ENCODE data around the gene MAP3K8.

The MAP3K8 gene

DNA sequence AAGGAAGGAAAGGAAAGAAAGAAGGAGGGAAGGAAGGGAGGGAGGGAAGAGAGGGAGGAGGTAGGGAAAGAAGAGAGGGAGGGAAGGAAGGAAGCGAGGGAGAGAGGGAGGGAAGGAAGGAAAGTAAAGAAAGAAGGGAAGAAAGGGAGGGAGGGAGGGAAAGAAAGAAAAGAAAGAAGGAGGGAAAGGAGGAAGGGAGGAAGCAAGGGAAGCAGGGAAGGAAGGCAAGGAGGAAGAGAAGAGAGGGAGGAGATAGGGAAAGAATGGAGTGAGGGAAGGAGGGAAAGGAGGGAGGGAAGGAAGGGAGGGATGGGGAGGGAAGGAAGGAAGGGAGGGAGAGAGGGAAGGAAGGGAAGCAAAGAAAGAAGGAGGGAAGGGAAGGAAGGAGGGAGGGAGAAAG is 65.8 kb downstream of the MAP3K8 start:
- H3K4me1 ChIP-seq (ENCODE audit: control insufficient read depth, insufficient read depth, low read length) = peaks cover 10% of the 10 kb centered on the region

GRCh38 chr10:30500534-30500933 is 66.5 kb downstream of the MAP3K8 start:
- Histone ChIP-seq H3K4me1 (ENCODE audit: control insufficient read depth, insufficient read depth, low read length) (peaks cover 10% of the 10 kb centered on the region), H3K27me3 (ENCODE audit: control insufficient read depth, insufficient read depth, low read length) (no peaks in the 10 kb centered on the region), H3K9me3 (ENCODE audit: control insufficient read depth, insufficient read depth, low read length) (no peaks in the 10 kb centered on the region), H3K4me3 (ENCODE audit: low read depth, low read length) (no peak overlapping the region), H3K36me3 (ENCODE audit: control insufficient read depth, insufficient read depth, low read length) (no peaks in the 10 kb centered on the region), H3K9ac (ENCODE audit: low read depth, low read length) (no peak overlapping the region)

More for the DNA sequence above, 65.8 kb downstream of the MAP3K8 start:
- Histone ChIP-seq H3K36me3 (ENCODE audit: control insufficient read depth, insufficient read depth, low read length) (no peaks in the 10 kb centered on the region), H3K9me3 (ENCODE audit: control insufficient read depth, insufficient read depth, low read length) (no peaks in the 10 kb centered on the region), H3K27me3 (ENCODE audit: control insufficient read depth, insufficient read depth, low read length) (no peaks in the 10 kb centered on the region), H3K4me3 (ENCODE audit: low read depth, low read length) (no peak overlapping the region), H3K9ac (ENCODE audit: low read depth, low read length) (no peak overlapping the region)

DNA sequence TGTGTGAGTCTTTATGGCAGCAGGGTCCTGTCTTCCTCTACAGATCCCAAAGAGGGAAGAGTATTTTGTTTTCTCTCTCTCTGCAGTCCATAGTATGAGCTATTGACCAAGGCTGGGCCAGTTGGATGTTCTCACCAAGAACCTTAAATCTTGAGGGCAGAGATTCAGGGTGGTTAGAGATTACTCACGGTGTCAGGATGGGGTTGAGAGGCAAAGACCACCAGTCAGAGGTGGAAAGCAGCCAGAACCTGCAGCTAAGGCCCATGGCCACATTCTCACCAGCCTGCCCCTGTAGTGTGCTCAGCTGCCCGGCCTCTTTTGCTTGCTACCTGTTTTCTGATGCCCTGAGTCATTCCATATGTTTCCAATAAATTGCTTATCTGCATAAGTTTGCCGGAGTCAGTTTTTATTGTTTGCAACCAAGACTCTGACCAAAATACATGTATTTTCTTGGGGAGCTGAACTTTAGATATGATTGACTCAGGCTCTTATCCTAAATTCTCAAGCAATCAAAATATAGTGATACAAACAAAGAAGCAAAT is 67.0 kb downstream of the MAP3K8 start:
- Histone ChIP-seq H3K27me3 (ENCODE audit: control insufficient read depth, insufficient read depth, low read length) (no peaks in the 10 kb centered on the region), H3K9me3 (ENCODE audit: control insufficient read depth, insufficient read depth, low read length) (no peaks in the 10 kb centered on the region), H3K4me3 (ENCODE audit: low read depth, low read length) (no peak overlapping the region), H3K9ac (ENCODE audit: low read depth, low read length) (no peak overlapping the region), H3K36me3 (ENCODE audit: control insufficient read depth, insufficient read depth, low read length) (no peaks in the 10 kb centered on the region), H3K4me1 (ENCODE audit: control insufficient read depth, insufficient read depth, low read length) (peaks cover 10% of the 10 kb centered on the region)

DNA sequence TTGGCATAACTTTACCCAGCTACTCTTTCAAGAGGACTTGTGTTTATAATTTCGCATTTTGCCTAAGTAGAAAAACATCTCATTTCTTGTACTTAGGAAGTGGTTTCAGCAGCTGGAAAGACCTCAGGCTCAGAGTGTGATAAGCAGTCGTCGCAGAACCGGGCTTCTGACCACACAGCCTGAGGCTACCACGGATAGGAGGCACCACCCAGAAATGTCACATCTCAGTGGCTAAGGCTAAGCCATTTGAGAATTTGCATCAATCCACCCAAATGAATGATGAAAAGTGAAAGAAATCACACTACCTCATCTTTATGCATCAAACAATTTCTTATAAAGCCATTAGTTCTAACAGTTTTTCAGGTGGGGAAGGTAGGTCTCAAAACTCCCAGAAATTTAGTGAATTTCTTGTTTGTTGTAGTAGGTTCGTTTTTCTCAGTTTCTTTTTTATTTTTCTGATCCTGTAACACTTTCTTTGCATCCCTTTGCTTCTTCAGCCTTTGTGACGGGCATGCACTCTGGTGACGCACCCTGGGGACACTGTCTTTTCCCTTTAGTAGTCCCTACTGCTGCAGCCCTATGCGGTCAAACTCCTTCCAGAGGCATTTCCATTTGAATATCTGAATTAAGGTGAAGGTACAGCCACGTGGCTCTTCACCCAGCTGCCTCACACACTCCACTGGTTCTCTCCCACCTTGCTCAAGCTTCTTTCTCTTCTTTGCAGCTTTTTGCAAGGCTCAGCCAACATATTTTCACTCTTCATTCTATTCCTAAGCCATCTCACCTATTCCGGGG is 68.5 kb downstream of the MAP3K8 start:
- Histone ChIP-seq H3K9me3 (ENCODE audit: control insufficient read depth, insufficient read depth, low read length) (no peaks in the 10 kb centered on the region), H3K4me1 (ENCODE audit: control insufficient read depth, insufficient read depth, low read length) (peaks cover 10% of the 10 kb centered on the region), H3K9ac (ENCODE audit: low read depth, low read length) (no peak overlapping the region), H3K27me3 (ENCODE audit: control insufficient read depth, insufficient read depth, low read length) (no peaks in the 10 kb centered on the region), H3K36me3 (ENCODE audit: control insufficient read depth, insufficient read depth, low read length) (no peaks in the 10 kb centered on the region), H3K4me3 (ENCODE audit: low read depth, low read length) (no peak overlapping the region)

GRCh38 chr10:30503700-30504266 is 69.8 kb downstream of the MAP3K8 start:
- Histone ChIP-seq H3K4me1 (ENCODE audit: control insufficient read depth, insufficient read depth, low read length) (peaks cover 10% of the 10 kb centered on the region), H3K27me3 (ENCODE audit: control insufficient read depth, insufficient read depth, low read length) (no peaks in the 10 kb centered on the region), H3K9me3 (ENCODE audit: control insufficient read depth, insufficient read depth, low read length) (no peaks in the 10 kb centered on the region), H3K9ac (ENCODE audit: low read depth, low read length) (no peak overlapping the region), H3K4me3 (ENCODE audit: low read depth, low read length) (no peak overlapping the region), H3K36me3 (ENCODE audit: control insufficient read depth, insufficient read depth, low read length) (no peaks in the 10 kb centered on the region)

DNA sequence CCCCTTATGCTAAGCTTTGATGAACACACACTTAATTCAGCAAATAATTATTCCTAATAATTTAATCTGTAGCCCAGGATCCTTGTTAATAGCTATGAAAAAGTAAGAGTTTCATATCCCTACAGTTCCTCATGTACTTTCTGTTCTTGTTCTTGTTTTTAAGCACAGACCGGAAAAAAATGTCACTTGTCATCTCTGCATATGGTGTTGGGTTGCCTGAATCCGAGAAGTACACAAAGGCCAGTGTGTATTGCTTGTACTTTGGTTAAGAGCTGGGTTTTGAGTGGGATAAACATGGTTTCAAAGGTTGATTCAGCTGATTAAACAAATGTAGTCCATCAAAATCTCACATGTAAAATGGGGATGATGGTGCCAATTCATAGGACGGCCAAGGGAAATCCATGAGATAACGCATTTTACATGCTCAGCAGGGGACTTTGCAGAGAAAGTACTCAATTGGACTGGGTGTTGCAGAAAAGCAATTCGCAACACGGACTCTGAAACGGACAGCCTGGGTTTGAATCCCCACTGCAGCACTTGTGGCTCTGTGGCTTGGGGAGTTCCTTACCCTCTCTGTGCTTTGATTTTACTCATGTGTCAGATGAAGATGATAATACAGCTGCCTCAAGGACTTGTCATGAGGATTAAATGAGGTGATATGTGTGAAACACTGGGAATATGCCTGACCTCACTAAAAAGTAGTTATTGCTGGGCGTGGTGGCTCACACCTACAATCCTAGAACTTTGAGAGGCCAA is 71.7 kb downstream of the MAP3K8 start:
- H3K27me3 ChIP-seq (ENCODE audit: control insufficient read depth, insufficient read depth, low read length) = no peaks in the 10 kb centered on the region
- H3K9me3 ChIP-seq (ENCODE audit: control insufficient read depth, insufficient read depth, low read length) = no peaks in the 10 kb centered on the region
- H3K4me1 ChIP-seq (ENCODE audit: control insufficient read depth, insufficient read depth, low read length) = peaks cover 10% of the 10 kb centered on the region
- H3K4me3 ChIP-seq (ENCODE audit: low read depth, low read length) = no peak overlapping the region
- H3K36me3 ChIP-seq (ENCODE audit: control insufficient read depth, insufficient read depth, low read length) = no peaks in the 10 kb centered on the region
- no peak overlapping the region for H3K9ac ChIP-seq (ENCODE audit: low read depth, low read length)

DNA sequence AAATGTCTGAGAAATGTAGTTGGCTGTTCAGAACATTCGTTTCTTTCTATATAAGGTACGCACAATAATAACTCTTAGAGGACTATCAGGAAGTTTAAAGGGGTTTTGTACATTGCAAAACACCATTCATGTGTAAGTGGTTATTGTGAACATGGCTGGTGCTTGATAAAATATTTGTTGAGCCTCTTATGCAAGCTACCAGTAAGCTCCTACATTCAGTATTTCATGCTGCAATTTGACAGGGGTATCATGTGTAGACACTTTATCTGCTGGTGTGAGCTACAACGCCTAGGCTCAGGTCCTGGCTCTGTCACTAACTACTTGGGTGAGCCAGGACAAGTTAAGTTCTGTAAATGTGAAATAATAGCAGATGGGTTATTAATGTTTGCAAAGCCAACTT is 75.5 kb downstream of the MAP3K8 start:
- Histone ChIP-seq H3K4me1 (ENCODE audit: control insufficient read depth, insufficient read depth, low read length) (no peaks in the 10 kb centered on the region), H3K9me3 (ENCODE audit: control insufficient read depth, insufficient read depth, low read length) (no peaks in the 10 kb centered on the region), H3K9ac (ENCODE audit: low read depth, low read length) (no peak overlapping the region), H3K27me3 (ENCODE audit: control insufficient read depth, insufficient read depth, low read length) (no peaks in the 10 kb centered on the region), H3K4me3 (ENCODE audit: low read depth, low read length) (no peak overlapping the region), H3K36me3 (ENCODE audit: control insufficient read depth, insufficient read depth, low read length) (no peaks in the 10 kb centered on the region)

- Histone ChIP-seq H3K4me1 (ENCODE audit: control insufficient read depth, insufficient read depth, low read length) (no peaks in the 10 kb centered on the region), H3K27me3 (ENCODE audit: control insufficient read depth, insufficient read depth, low read length) (no peaks in the 10 kb centered on the region), H3K36me3 (ENCODE audit: control insufficient read depth, insufficient read depth, low read length) (no peaks in the 10 kb centered on the region), H3K9me3 (ENCODE audit: control insufficient read depth, insufficient read depth, low read length) (no peaks in the 10 kb centered on the region), H3K9ac (ENCODE audit: low read depth, low read length) (no peak overlapping the region), H3K4me3 (ENCODE audit: low read depth, low read length) (no peak overlapping the region)
Measured at GRCh38 chr10:30510184-30510931, 76.4 kb downstream of the MAP3K8 start.

GRCh38 chr10:30510932-30511700 is 77.1 kb downstream of the MAP3K8 start:
- Histone ChIP-seq H3K36me3 (ENCODE audit: control insufficient read depth, insufficient read depth, low read length) (no peaks in the 10 kb centered on the region), H3K27me3 (ENCODE audit: control insufficient read depth, insufficient read depth, low read length) (no peaks in the 10 kb centered on the region), H3K4me1 (ENCODE audit: control insufficient read depth, insufficient read depth, low read length) (no peaks in the 10 kb centered on the region), H3K9ac (ENCODE audit: low read depth, low read length) (no peak overlapping the region), H3K4me3 (ENCODE audit: low read depth, low read length) (no peak overlapping the region), H3K9me3 (ENCODE audit: control insufficient read depth, insufficient read depth, low read length) (no peaks in the 10 kb centered on the region)

Measured in iPS-15b (cell line).